ENCODE data around the gene TGM4. TPM values are rescaled to one million over a fixed set of nuclear protein-coding genes. Genes with fewer than 3 reads are reported as not detected.

Gene TGM4
- total and polyA plus RNA-seq, 2 donors from 2014 or later: not detected

DNA sequence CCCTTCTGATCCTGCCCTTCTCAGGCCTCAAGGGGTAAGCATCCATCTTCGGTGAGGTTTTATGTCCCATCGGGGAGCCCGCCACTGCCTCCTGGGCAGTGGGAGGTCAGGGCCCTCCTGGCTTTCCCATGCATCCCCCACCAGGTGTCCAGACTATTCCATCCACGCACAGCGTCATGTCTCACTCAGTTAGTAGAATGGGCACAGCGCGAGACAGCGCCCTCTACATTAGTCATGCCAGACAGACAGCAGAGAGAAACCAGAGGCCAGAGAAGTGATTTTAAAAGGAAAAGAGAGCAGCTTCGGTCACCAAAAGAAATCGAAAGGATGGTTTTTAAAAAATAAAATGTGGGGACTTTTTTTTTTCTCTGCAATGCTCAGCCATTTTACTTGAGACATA lies 51.8 kb downstream of the TGM4 start:
- Histone ChIP-seq H3K27ac (ENCODE audit: low read depth in 2 of 2, low read length in 2 of 2) (no peak overlapping the region), H3K9ac (ENCODE audit: low read length in 3 of 3) (no peak overlapping the region), H3K36me3 (ENCODE audit: control insufficient read depth in 2 of 3, insufficient read depth in 3 of 3, low read length in 3 of 3) (peaks cover 0 to 33% (median 17%) of the 10 kb centered on the region in 3 donors), H3K9me3 (ENCODE audit: control insufficient read depth in 2 of 3, insufficient read depth in 1 of 3, low read length in 3 of 3) (no peaks in the 10 kb centered on the region), H3K4me1 (ENCODE audit: control insufficient read depth in 2 of 3, insufficient read depth in 2 of 3, low read depth in 1 of 3, low read length in 3 of 3) (peaks cover 0 to 2% (median 0%) of the 10 kb centered on the region in 3 donors), H3K4me3 (ENCODE audit: low read length in 3 of 3) (no peak overlapping the region), H3K27me3 (ENCODE audit: control insufficient read depth, insufficient read depth, low read length) (no peaks in the 10 kb centered on the region)
- TF ChIP-seq, protein P1, sequence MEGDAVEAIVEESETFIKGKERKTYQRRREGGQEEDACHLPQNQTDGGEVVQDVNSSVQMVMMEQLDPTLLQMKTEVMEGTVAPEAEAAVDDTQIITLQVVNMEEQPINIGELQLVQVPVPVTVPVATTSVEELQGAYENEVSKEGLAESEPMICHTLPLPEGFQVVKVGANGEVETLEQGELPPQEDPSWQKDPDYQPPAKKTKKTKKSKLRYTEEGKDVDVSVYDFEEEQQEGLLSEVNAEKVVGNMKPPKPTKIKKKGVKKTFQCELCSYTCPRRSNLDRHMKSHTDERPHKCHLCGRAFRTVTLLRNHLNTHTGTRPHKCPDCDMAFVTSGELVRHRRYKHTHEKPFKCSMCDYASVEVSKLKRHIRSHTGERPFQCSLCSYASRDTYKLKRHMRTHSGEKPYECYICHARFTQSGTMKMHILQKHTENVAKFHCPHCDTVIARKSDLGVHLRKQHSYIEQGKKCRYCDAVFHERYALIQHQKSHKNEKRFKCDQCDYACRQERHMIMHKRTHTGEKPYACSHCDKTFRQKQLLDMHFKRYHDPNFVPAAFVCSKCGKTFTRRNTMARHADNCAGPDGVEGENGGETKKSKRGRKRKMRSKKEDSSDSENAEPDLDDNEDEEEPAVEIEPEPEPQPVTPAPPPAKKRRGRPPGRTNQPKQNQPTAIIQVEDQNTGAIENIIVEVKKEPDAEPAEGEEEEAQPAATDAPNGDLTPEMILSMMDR (IDR thresholded peaks at IDR 0.05; ENCODE audit: borderline replicate concordance, extremely low read depth, insufficient read depth): no peak
- no peak for FAIRE-seq
- DNase-seq: no peak
- intact Hi-C loops (cut with DNase I): no loop called here

DNA sequence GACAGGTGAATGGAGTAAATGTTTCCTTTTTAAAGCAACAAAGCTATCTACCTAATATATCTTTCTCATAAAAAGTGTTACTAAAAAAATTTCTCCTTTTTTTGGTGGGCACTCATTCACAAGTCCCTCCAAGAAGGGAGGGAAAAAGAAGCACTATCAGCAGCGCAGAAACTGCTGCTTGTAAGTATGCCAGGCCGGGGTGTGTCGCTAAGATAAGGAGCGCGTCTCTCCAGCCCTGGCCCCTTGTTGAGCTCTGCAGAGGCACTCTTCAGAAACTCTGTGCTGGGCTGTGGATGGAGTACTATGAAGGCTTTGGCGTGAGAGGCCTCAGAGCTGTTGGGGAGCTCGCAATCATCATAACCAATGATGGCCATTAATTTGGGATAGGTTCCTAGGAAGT lies 52.5 kb downstream of the TGM4 start:
- peaks cover 0 to 2% (median 0%) of the 10 kb centered on the region in 3 donors for H3K4me1 ChIP-seq (ENCODE audit: control insufficient read depth in 2 of 3, insufficient read depth in 2 of 3, low read depth in 1 of 3, low read length in 3 of 3)
- H3K36me3 ChIP-seq (ENCODE audit: control insufficient read depth in 2 of 3, insufficient read depth in 3 of 3, low read length in 3 of 3): peaks cover 0 to 37% (median 16%) of the 10 kb centered on the region in 3 donors
- FAIRE-seq (no peak), DNase-seq (no peak)
- H3K27me3 ChIP-seq (ENCODE audit: control insufficient read depth, insufficient read depth, low read length): no peaks in the 10 kb centered on the region
- H3K4me3 ChIP-seq (ENCODE audit: low read length in 3 of 3): no peak overlapping the region
- intact Hi-C loops (cut with DNase I): no loop called here
- H3K9me3 ChIP-seq (ENCODE audit: control insufficient read depth in 2 of 3, insufficient read depth in 1 of 3, low read length in 3 of 3): no peaks in the 10 kb centered on the region
- TF ChIP-seq, protein P1 (IDR thresholded peaks at IDR 0.05; ENCODE audit: borderline replicate concordance, extremely low read depth, insufficient read depth): no peak
- H3K9ac ChIP-seq (ENCODE audit: low read length in 3 of 3): no peak overlapping the region
- no peak overlapping the region for H3K27ac ChIP-seq (ENCODE audit: low read depth in 2 of 2, low read length in 2 of 2)

DNA sequence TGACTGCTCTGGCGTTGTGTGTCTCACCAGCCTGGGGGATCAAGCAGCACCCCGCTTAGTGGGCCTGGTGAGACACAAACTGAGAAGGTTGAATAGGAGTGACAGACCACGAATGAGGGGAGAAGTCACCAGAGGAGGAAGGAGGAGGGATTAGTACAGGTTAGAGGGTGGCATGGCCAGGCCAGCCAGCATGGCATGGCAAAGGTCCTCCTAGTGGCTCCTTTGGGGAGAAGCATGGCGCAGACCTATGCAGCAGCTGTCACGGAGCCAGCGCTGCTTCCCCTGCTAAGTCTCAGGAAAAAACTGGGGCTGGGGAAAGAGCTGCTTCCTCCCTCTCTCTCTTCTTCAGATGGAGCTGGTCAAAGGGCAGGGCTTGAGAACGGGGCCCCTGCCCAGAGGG lies 53.0 kb downstream of the TGM4 start:
- no peak overlapping the region for H3K9ac ChIP-seq (ENCODE audit: low read length in 3 of 3)
- H3K27ac ChIP-seq (ENCODE audit: low read depth in 2 of 2, low read length in 2 of 2): no peak overlapping the region
- no peaks in the 10 kb centered on the region for H3K9me3 ChIP-seq (ENCODE audit: control insufficient read depth in 2 of 3, insufficient read depth in 1 of 3, low read length in 3 of 3)
- H3K4me1 ChIP-seq (ENCODE audit: control insufficient read depth in 2 of 3, insufficient read depth in 2 of 3, low read depth in 1 of 3, low read length in 3 of 3): peaks cover 0 to 2% (median 0%) of the 10 kb centered on the region in 3 donors
- intact Hi-C loops (cut with DNase I): no loop called here
- FAIRE-seq (no peak), DNase-seq (no peak)
- no peaks in the 10 kb centered on the region for H3K27me3 ChIP-seq (ENCODE audit: control insufficient read depth, insufficient read depth, low read length)
- H3K4me3 ChIP-seq (ENCODE audit: low read length in 3 of 3): no peak overlapping the region
- peaks cover 0 to 40% (median 15%) of the 10 kb centered on the region in 3 donors for H3K36me3 ChIP-seq (ENCODE audit: control insufficient read depth in 2 of 3, insufficient read depth in 3 of 3, low read length in 3 of 3)
- TF ChIP-seq, protein P1 (IDR thresholded peaks at IDR 0.05; ENCODE audit: borderline replicate concordance, extremely low read depth, insufficient read depth): no peak

DNA sequence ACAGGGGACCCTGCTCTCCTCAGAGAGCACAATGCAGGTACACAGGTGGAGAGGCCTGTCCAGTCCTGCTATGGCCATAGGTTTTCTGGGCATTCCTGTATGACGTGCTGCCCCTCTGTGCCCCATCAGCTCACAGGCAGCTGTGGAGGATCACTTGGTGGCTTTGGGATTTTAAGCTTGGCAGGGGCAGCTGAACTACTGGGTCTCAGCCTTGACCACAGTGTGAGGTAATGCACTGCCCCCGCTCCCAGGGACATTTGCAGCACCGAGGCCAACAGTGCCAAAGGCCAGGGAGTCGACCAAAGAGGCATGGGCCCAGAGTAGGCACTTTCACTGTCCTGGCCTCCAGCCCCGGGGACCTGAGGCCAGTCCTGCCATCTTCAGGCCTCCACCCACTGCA lies 55.4 kb downstream of the TGM4 start:
- intact Hi-C loops (cut with DNase I): no loop called here
- H3K36me3 ChIP-seq (ENCODE audit: control insufficient read depth in 2 of 3, insufficient read depth in 3 of 3, low read length in 3 of 3): peaks cover 0 to 50% (median 21%) of the 10 kb centered on the region in 3 donors

More for the DNA sequence above, 55.4 kb downstream of the TGM4 start:
- H3K27me3 ChIP-seq (ENCODE audit: control insufficient read depth, insufficient read depth, low read length): no peaks in the 10 kb centered on the region
- no peak overlapping the region for H3K9ac ChIP-seq (ENCODE audit: low read length in 3 of 3)
- no peak overlapping the region for H3K4me3 ChIP-seq (ENCODE audit: low read length in 3 of 3)
- H3K27ac ChIP-seq (ENCODE audit: low read depth in 2 of 2, low read length in 2 of 2): no peak overlapping the region
- FAIRE-seq (no peak), DNase-seq (no peak)
- TF ChIP-seq, protein P1 (IDR thresholded peaks at IDR 0.05; ENCODE audit: borderline replicate concordance, extremely low read depth, insufficient read depth): no peak
- H3K4me1 ChIP-seq (ENCODE audit: control insufficient read depth in 2 of 3, insufficient read depth in 2 of 3, low read depth in 1 of 3, low read length in 3 of 3): no peaks in the 10 kb centered on the region
- no peaks in the 10 kb centered on the region for H3K9me3 ChIP-seq (ENCODE audit: control insufficient read depth in 2 of 3, insufficient read depth in 1 of 3, low read length in 3 of 3)

Data from kidney (tissue), 14 donors.